ENCODE measurements around the gene THYN1. TPM values are rescaled to one million over a fixed set of nuclear protein-coding genes. Genes with fewer than 3 reads are reported as not detected.
"Not testable (repeated sequence)": the region's sequence is repeated elsewhere in the genome, so short reads cannot be mapped to it uniquely, and the experiment has no call there.

The THYN1 gene
- total and polyA plus RNA-seq, 7 experiments from 2014 or later = 34.4 to 166 (median 62.7) TPM

DNA sequence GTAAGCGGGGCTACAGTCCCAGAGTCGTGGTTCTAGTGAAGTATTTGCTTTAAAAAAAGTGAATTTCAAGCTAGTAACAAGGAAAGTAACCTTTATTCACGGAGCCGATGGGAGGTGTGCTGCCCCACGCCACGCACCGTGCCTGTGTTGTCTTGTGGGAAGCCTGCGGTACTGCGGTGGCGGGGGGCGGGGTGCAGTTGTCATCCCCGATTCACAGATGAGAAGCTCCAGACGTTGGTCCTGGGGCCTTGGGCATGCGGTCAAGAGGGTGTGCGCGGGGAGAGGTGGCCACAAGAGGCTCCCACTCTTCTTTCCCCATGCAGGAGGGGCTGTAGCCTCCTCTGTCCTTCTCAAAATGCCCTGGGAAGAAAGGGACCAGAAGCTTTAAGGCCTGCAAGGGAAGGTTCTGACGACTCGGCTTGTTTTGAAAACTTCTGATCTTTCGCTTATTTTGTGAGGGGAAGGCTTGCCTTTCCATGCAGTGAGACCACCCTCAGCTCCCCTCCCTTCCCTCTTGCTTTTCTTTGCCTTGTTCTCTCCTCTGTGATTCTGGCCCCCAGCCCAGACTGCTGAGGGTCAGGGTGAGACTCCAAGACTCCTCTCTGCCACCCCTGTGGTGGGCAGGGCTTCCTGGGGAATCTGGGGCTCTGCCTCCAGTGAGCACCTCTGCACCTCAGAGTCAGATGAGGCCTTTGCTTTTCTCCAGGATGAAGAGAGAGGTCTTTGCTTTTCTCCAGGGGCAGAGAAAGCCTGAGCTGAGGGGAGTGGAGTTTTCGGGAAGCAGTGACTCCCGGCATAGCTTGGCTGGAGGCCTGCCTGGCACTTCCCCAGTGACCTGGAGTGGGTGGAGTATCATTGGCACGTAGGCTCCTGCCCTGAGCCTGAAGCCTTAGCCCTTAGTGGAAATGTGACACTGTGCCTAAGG, 29.2 kb upstream of the THYN1 start:
- peaks cover 0 to 15% (median 0%) of the 10 kb centered on the region in 5 donors for H3K36me3 Mint-ChIP-seq
- intact Hi-C loops (cut with micrococcal nuclease) = no loop called here
- peaks cover 0 to 12% (median under 1%) of the 10 kb centered on the region in 7 donors for H3K4me1 Mint-ChIP-seq
- peaks cover 0 to 5% (median under 1%) of the 10 kb centered on the region in 5 donors for H3K27me3 Mint-ChIP-seq
- no peaks in the 10 kb centered on the region for H3K36me3 ChIP-seq (ENCODE audit: control insufficient read depth in 2 of 3, insufficient read depth in 3 of 3, low read length in 3 of 3)
- ChIA-PET POLR2A (no interaction called here), CTCF (interaction anchor here (0.7 kb wide), 1 partner anchor 27 kb away, joined by 4 read pairs; no protein-coding TSS in a partner anchor)
- no peak overlapping the region for H3K4me3 ChIP-seq (ENCODE audit: low read length)
- H3K4me1 ChIP-seq (ENCODE audit: control insufficient read depth in 2 of 2, insufficient read depth in 2 of 2, low read length in 2 of 2) = no peaks in the 10 kb centered on the region
- no peak for DNase-seq
- no peak for ATAC-seq
- H3K9me3 Mint-ChIP-seq = peaks cover 0 to 6% (median 0%) of the 10 kb centered on the region in 11 donors
- H3K27ac ChIP-seq (ENCODE audit: low read depth, low read length) = no peak overlapping the region
- no peaks in the 10 kb centered on the region for H3K9me3 ChIP-seq (ENCODE audit: control insufficient read depth in 2 of 3, low read length in 3 of 3)
- no peaks in the 10 kb centered on the region for H3K27me3 ChIP-seq (ENCODE audit: control insufficient read depth in 2 of 2, insufficient read depth in 2 of 2, low read length in 2 of 2)
- no peak overlapping the region for H3K27ac Mint-ChIP-seq
- H3K4me3 Mint-ChIP-seq = no peak overlapping the region

DNA sequence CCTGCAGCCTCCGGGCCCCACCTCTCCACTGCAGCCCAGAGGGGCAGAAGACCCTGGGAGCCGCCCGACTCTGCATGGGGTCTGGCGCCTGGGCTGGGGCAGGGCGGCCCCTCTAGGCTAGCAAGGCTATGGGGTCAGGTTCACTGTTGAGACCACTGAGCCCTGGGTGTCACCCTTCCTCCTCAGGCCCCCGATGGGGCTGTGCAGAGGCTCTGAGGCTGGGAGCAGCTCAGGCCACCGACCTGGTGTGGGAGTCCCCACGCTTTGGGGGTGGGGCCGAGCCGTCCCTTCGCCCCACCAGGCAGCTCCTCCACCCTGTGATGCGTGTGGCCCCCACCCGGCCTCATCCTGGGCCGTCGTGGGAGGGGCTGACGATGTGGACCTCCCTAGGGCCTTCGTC, 28.5 kb upstream of the THYN1 start:
- ATAC-seq; H3K9me3 ChIP-seq (ENCODE audit: control insufficient read depth in 2 of 3, low read length in 3 of 3); H3K4me1 ChIP-seq (ENCODE audit: control insufficient read depth in 2 of 2, insufficient read depth in 2 of 2, low read length in 2 of 2); H3K27me3 Mint-ChIP-seq; H3K4me3 Mint-ChIP-seq; H3K9me3 Mint-ChIP-seq; DNase-seq; CTCF ChIA-PET; H3K4me3 ChIP-seq (ENCODE audit: low read length); POLR2A ChIA-PET; intact Hi-C loops (cut with micrococcal nuclease); H3K27me3 ChIP-seq (ENCODE audit: control insufficient read depth in 2 of 2, insufficient read depth in 2 of 2, low read length in 2 of 2); H3K27ac ChIP-seq (ENCODE audit: low read depth, low read length); H3K27ac Mint-ChIP-seq; H3K36me3 ChIP-seq (ENCODE audit: control insufficient read depth in 2 of 3, insufficient read depth in 3 of 3, low read length in 3 of 3): not testable (repeated sequence)
- Mint-ChIP-seq H3K4me1 (peaks cover 0 to 15% (median 5%) of the 10 kb centered on the region in 7 donors), H3K36me3 (peaks cover 0 to 18% (median 0%) of the 10 kb centered on the region in 5 donors)

- intact Hi-C loops (cut with micrococcal nuclease) = loop anchor here (5.0 kb wide), 4 partner anchors 36 to 331 kb away; partner anchors contain the start of genes IGSF9B (in 1 of the 2) and JAM3 (in 1 of the 2)
- Mint-ChIP-seq H3K4me1 (peaks cover 16 to 34% (median 30%) of the 10 kb centered on the region in 7 donors), H3K36me3 (peaks cover 0 to 21% (median 0%) of the 10 kb centered on the region in 5 donors), H3K27me3 (peaks cover 0 to 11% (median 4%) of the 10 kb centered on the region in 5 donors), H3K9me3 (peaks cover 0 to 6% (median 0%) of the 10 kb centered on the region in 11 donors), H3K27ac (no peak overlapping the region), H3K4me3 (no peak overlapping the region)
- no peak overlapping the region for H3K27ac ChIP-seq (ENCODE audit: low read depth, low read length)
- DNase-seq (no peak), ATAC-seq (no peak)
- H3K4me3 ChIP-seq (ENCODE audit: low read length) = no peak overlapping the region
- CTCF ChIA-PET = interaction anchor here (1.7 kb wide), 1 partner anchor 16 kb away, joined by 4 read pairs; no protein-coding TSS in a partner anchor
- H3K36me3 ChIP-seq (ENCODE audit: control insufficient read depth in 2 of 3, insufficient read depth in 3 of 3, low read length in 3 of 3) = no peaks in the 10 kb centered on the region
- no peaks in the 10 kb centered on the region for H3K27me3 ChIP-seq (ENCODE audit: control insufficient read depth in 2 of 2, insufficient read depth in 2 of 2, low read length in 2 of 2)
- POLR2A ChIA-PET = interaction anchor here (2.1 kb wide), 1 partner anchor 54 kb away, joined by 5 read pairs; the partner anchor contains the start of gene VPS26B
- peaks cover 18 to 20% of the 10 kb centered on the region in 2 donors for H3K4me1 ChIP-seq (ENCODE audit: control insufficient read depth in 2 of 2, insufficient read depth in 2 of 2, low read length in 2 of 2)
- no peaks in the 10 kb centered on the region for H3K9me3 ChIP-seq (ENCODE audit: control insufficient read depth in 2 of 3, low read length in 3 of 3)
These were observed 25.2 kb upstream of the THYN1 start for GRCh38 chr11:134278356-134278755.

- H3K27me3 ChIP-seq (ENCODE audit: control insufficient read depth in 2 of 2, insufficient read depth in 2 of 2, low read length in 2 of 2) = no peaks in the 10 kb centered on the region
- intact Hi-C loops (cut with micrococcal nuclease) = loop anchor here (5.0 kb wide), 4 partner anchors 35 to 330 kb away; partner anchors contain the start of genes IGSF9B (in 1 of the 2) and JAM3 (in 1 of the 2)
- H3K36me3 Mint-ChIP-seq = peaks cover 0 to 21% (median 0%) of the 10 kb centered on the region in 5 donors
These were observed 24.2 kb upstream of the THYN1 start for GRCh38 chr11:134277183-134278001.

DNA sequence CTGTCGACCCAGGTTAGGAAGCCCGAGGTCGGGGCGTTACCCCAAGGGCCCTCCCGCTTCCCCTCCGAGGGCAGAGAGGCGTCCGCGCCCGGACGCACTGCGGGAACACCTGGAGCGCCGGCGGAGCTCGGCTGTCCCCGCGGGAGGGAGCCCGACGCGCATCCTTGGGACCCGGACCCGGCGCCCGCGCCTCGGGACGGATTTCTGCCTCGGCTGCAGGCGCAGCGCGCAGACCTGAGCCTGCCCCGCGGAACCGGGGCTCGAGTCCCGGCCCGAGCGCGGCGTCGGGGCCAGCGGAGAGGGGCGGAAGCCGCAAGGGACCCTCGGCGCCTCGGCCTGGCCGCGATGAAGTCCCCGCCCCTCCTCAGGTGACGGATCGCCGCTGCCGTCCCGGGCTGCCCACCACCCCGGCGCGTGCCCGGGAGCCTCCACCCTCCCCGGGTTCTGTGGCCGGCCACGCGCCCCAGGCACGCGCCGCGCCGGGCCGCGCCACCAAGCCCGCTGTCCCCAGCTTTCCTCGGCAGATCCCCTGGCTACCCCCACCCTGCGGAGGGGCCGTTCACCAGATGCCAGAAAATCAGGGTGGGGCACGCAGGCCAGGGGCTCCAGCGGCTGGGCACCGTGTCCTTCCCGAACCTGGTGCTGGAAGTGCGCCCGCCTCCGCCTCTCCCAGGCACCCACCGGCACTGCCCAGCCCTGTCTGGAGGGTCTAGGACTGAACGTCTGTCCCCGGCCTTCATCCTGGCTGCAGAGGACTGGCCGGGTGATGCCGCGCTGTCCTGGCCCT, 23.4 kb upstream of the THYN1 start:
- Histone ChIP-seq H3K9me3 (ENCODE audit: control insufficient read depth in 2 of 3, low read length in 3 of 3) (no peaks in the 10 kb centered on the region), H3K27me3 (ENCODE audit: control insufficient read depth in 2 of 2, insufficient read depth in 2 of 2, low read length in 2 of 2) (no peaks in the 10 kb centered on the region), H3K27ac (ENCODE audit: low read depth, low read length) (no peak overlapping the region), H3K36me3 (ENCODE audit: control insufficient read depth in 2 of 3, insufficient read depth in 3 of 3, low read length in 3 of 3) (no peaks in the 10 kb centered on the region), H3K4me3 (ENCODE audit: low read length) (peak overlapping the region; percentile 93), H3K4me1 (ENCODE audit: control insufficient read depth in 2 of 2, insufficient read depth in 2 of 2, low read length in 2 of 2) (peaks cover 19 to 27% of the 10 kb centered on the region in 2 donors)
- H3K27me3 Mint-ChIP-seq = peaks cover 0 to 11% (median 4%) of the 10 kb centered on the region in 5 donors
- ChIA-PET POLR2A (interaction anchor here (0.7 to 3.0 kb wide), 9 partner anchors 15 to 82 kb away, joined by 3 to 22 read pairs (median 4); partner anchors contain the start of genes ACAD8, GLB1L2, NCAPD3 and THYN1), CTCF (interaction anchor here (0.8 to 1.4 kb wide), 11 partner anchors 13 to 71 kb away, joined by 3 to 7 read pairs (median 3); partner anchors contain the start of genes NCAPD3 and VPS26B)
- H3K4me3 Mint-ChIP-seq = peak overlapping the region; percentile 87 to 99 (median 95)
- H3K27ac Mint-ChIP-seq = peak overlapping the region in 6 of 9 donors; percentile 69 to 94 (median 93)
- intact Hi-C loops (cut with micrococcal nuclease) = loop anchor here (1.0 to 5.0 kb wide), 10 partner anchors 14 to 329 kb away; partner anchors contain the start of genes GLB1L2 (in 2 of the 2), ACAD8 (in 1 of the 2), IGSF9B (in 1 of the 2) and JAM3 (in 1 of the 2)
- H3K4me1 Mint-ChIP-seq = peaks cover 23 to 47% (median 42%) of the 10 kb centered on the region in 7 donors
- peaks cover 0 to 23% (median 0%) of the 10 kb centered on the region in 5 donors for H3K36me3 Mint-ChIP-seq
- ATAC-seq (peak; percentile 23), DNase-seq (peak in 3 of 9 donors; percentile 5 to 50 (median 5))
- H3K9me3 Mint-ChIP-seq = peaks cover 0 to 6% (median 0%) of the 10 kb centered on the region in 11 donors

More at GRCh38 chr11:134277183-134278001, 24.2 kb upstream of the THYN1 start:
- Histone ChIP-seq H3K4me3 (ENCODE audit: low read length) (no peak overlapping the region), H3K4me1 (ENCODE audit: control insufficient read depth in 2 of 2, insufficient read depth in 2 of 2, low read length in 2 of 2) (peaks cover 19 to 27% of the 10 kb centered on the region in 2 donors), H3K27ac (ENCODE audit: low read depth, low read length) (no peak overlapping the region), H3K36me3 (ENCODE audit: control insufficient read depth in 2 of 3, insufficient read depth in 3 of 3, low read length in 3 of 3) (no peaks in the 10 kb centered on the region), H3K9me3 (ENCODE audit: control insufficient read depth in 2 of 3, low read length in 3 of 3) (no peaks in the 10 kb centered on the region)
- Mint-ChIP-seq H3K4me1 (peaks cover 22 to 43% (median 39%) of the 10 kb centered on the region in 7 donors), H3K9me3 (peaks cover 0 to 6% (median 0%) of the 10 kb centered on the region in 11 donors), H3K4me3 (peak overlapping the region; percentile 81 to 94 (median 88)), H3K27me3 (peaks cover 0 to 11% (median 4%) of the 10 kb centered on the region in 5 donors), H3K27ac (peak overlapping the region in 4 of 9 donors; percentile 62 to 89 (median 74))
- POLR2A ChIA-PET = no interaction called here
- DNase-seq = no peak
- CTCF ChIA-PET = interaction anchor here (0.6 to 1.0 kb wide), 3 partner anchors 15 to 133 kb away, joined by 3 read pairs; partner anchors contain the start of gene NCAPD3
- no peak for ATAC-seq

All from naive thymus-derived CD4-positive, alpha-beta T cell (primary cell).